SK-N-SH treated with all-trans-retinoic acid at 6 μM for 48 hours (cell line): ENCODE data around the gene PIEZO1.

Experiments
- RARB ChIP-seq: fragments of 250-450 bp; sonication (Bioruptor Pico); IDR thresholded peaks from 2 replicates; pipeline ENCODE4 v1.8.0; 2021; ENCODE audit warnings: mild to moderate bottlenecking, moderate library complexity
- ZFP30 ChIP-seq: fragments of 450-650 bp; formaldehyde crosslinking; IDR thresholded peaks from 2 replicates; pipeline ENCODE4 v1.5.0; 2022; ENCODE audit warnings: mild to moderate bottlenecking, moderate library complexity
- TF ChIP-seq, protein P1 (sequence below): fragments of 250-450 bp; sonication (Bioruptor Pico); IDR thresholded peaks from 2 replicates; pipeline ENCODE4 v1.8.0; 2020; ENCODE audit warnings: mild to moderate bottlenecking, moderate library complexity, borderline replicate concordance

DNA sequence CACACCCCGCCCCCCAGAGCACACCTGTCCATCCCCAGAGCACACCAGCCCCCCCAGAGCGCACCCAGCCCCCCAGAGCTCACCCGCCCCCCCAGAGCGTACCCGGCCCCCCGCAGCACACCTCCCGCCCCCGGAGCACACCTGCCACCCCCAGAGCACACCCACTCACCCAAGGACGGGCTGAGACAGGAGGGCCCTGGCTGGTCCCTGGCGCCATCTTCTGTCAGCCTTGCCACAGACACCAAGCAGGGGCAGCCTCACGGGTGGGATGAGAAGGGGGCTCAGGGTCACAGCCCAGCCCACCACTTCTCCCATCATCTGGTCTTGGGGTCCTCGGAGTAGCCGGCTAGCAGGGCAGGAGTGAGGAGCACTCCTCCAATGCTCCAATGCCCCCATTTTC is 31.8 kb downstream of the PIEZO1 start:
- TF ChIP-seq, protein P1, sequence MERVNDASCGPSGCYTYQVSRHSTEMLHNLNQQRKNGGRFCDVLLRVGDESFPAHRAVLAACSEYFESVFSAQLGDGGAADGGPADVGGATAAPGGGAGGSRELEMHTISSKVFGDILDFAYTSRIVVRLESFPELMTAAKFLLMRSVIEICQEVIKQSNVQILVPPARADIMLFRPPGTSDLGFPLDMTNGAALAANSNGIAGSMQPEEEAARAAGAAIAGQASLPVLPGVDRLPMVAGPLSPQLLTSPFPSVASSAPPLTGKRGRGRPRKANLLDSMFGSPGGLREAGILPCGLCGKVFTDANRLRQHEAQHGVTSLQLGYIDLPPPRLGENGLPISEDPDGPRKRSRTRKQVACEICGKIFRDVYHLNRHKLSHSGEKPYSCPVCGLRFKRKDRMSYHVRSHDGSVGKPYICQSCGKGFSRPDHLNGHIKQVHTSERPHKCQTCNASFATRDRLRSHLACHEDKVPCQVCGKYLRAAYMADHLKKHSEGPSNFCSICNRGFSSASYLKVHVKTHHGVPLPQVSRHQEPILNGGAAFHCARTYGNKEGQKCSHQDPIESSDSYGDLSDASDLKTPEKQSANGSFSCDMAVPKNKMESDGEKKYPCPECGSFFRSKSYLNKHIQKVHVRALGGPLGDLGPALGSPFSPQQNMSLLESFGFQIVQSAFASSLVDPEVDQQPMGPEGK (CRISPR knock-in tag) = no peak
- no peak for TF ChIP-seq ZFP30 (CRISPR knock-in tag)
- no peak for TF ChIP-seq RARB
